CD4-positive, CD25-positive, alpha-beta regulatory T cell (primary cell): ENCODE measurements around the gene MVB12B. TPM values are rescaled to one million over a fixed set of nuclear protein-coding genes. Genes with fewer than 3 reads are reported as not detected.

Experiments used
- ATAC-seq, 2 donors: fragments of 150-1000 bp; cut with Tn5 transposase; one replicate each; pipeline ENCODE4 v1.10.0; 2021; ENCODE audit warnings: low read depth in 2 of 2, moderate number of reproducible peaks in 2 of 2, moderate library complexity in 1 of 2
- DNase-seq, 3 donors: peaks; one replicate each; pipeline versions ENCODE4 v3.0.0 to v3.0.0-alpha.2; 2012 to 2022; ENCODE audit warnings: mixed read lengths in 1 of 3
- H3K27ac ChIP-seq: one replicate; pipeline ENCODE4 v1.7.0; 2013; ENCODE audit warnings: mild to moderate bottlenecking, low read length; ENCODE audit not compliant: insufficient read depth, poor library complexity, severe bottlenecking
- H3K27me3 ChIP-seq: one replicate; pipeline ENCODE4 v1.7.0; 2013; ENCODE audit warnings: low read length; ENCODE audit not compliant: control insufficient read depth, insufficient read depth
- H3K36me3 ChIP-seq: one replicate; pipeline ENCODE4 v1.7.0; 2013; ENCODE audit warnings: mild to moderate bottlenecking, low read length, moderate library complexity; ENCODE audit not compliant: control insufficient read depth, insufficient read depth
- H3K4me1 ChIP-seq: 2 replicates; pipeline ENCODE4 v1.7.0; 2013; ENCODE audit warnings: mild to moderate bottlenecking, low read length; ENCODE audit not compliant: insufficient read depth, control insufficient read depth, poor library complexity, severe bottlenecking
- H3K4me3 ChIP-seq: one replicate; pipeline ENCODE4 v1.7.0; 2013; ENCODE audit warnings: low read depth, mild to moderate bottlenecking, low read length, moderate library complexity
- H3K9me3 ChIP-seq, 2 experiments: 1 replicate in 1 of 2; 2 replicates in 1 of 2; pipeline ENCODE4 v1.7.0; 2013; ENCODE audit warnings: low read length in 2 of 2, mild to moderate bottlenecking in 1 of 2, moderate library complexity in 1 of 2; ENCODE audit not compliant: control insufficient read depth in 2 of 2
- H3K27ac Mint-ChIP-seq, 3 donors: one replicate each; pipeline ENCODE4 v1.8.0; 2020 to 2022; ENCODE audit warnings: mild to moderate bottlenecking in 3 of 3, mixed read lengths in 3 of 3, moderate library complexity in 2 of 3
- H3K27me3 Mint-ChIP-seq: one replicate; pipeline ENCODE4 v1.8.0; 2022; ENCODE audit warnings: mild to moderate bottlenecking, mixed read lengths
- H3K36me3 Mint-ChIP-seq: one replicate; pipeline ENCODE4 v1.8.0; 2020; ENCODE audit warnings: mixed read lengths
- H3K4me1 Mint-ChIP-seq, 4 donors: one replicate each; pipeline ENCODE4 v1.8.0; 2020 to 2022; ENCODE audit warnings: mixed read lengths in 4 of 4, mild to moderate bottlenecking in 1 of 4
- H3K4me3 Mint-ChIP-seq, 4 donors: one replicate each; pipeline ENCODE4 v1.8.0; 2020 to 2022; ENCODE audit warnings: mild to moderate bottlenecking in 4 of 4, mixed read lengths in 4 of 4, moderate library complexity in 3 of 4
- H3K9me3 Mint-ChIP-seq, 7 donors: one replicate each; pipeline ENCODE4 v1.8.0; 2020 to 2022; ENCODE audit warnings: mixed read lengths in 7 of 7, mild to moderate bottlenecking in 3 of 7, moderate library complexity in 2 of 7
- polyA plus RNA-seq, 4 donors: library from polyadenylated mRNA; unstranded; fragments of 300-500 nt; fragmentation: Illumina TruSeq; gene quantifications; one replicate each; pipeline ENCODE4 v1.2.3, GENCODE V29; 2021
- total RNA-seq: library from RNA; stranded (reverse); gene quantifications from one replicate; pipeline ENCODE4 v1.2.3, GENCODE V29; 2022

The MVB12B gene
- total and polyA plus RNA-seq, 5 donors from 2014 or later: 0.60 to 5.1 (median 1.4) TPM

- no peak overlapping the region for H3K27ac ChIP-seq
- Mint-ChIP-seq H3K36me3 (peaks cover 10% of the 10 kb centered on the region), H3K9me3 (no peaks in the 10 kb centered on the region), H3K4me1 (peaks cover 0 to 27% (median 7%) of the 10 kb centered on the region in 4 donors), H3K27ac (peak overlapping the region in 2 of 3 donors; percentile 79 to 84), H3K4me3 (no peak overlapping the region), H3K27me3 (no peaks in the 10 kb centered on the region)
- no peaks in the 10 kb centered on the region for H3K9me3 ChIP-seq
- no peaks in the 10 kb centered on the region for H3K27me3 ChIP-seq
- H3K36me3 ChIP-seq: no peaks in the 10 kb centered on the region
- H3K4me3 ChIP-seq: no peak overlapping the region
- DNase-seq (no peak), ATAC-seq (no peak)
- no peaks in the 10 kb centered on the region for H3K4me1 ChIP-seq
Observed at GRCh38 chr9:126483468-126484073, 156.9 kb downstream of the MVB12B start.

- H3K27me3 Mint-ChIP-seq: no peaks in the 10 kb centered on the region
- peak overlapping the region in 1 of 3 donors; percentile 17 for H3K27ac Mint-ChIP-seq
- H3K4me3 ChIP-seq: no peak overlapping the region
- H3K4me1 ChIP-seq: no peaks in the 10 kb centered on the region
- DNase-seq: no peak
- H3K36me3 ChIP-seq: no peaks in the 10 kb centered on the region
- peaks cover 0 to 28% (median 5%) of the 10 kb centered on the region in 4 donors for H3K4me1 Mint-ChIP-seq
- no peaks in the 10 kb centered on the region for H3K27me3 ChIP-seq
- H3K9me3 Mint-ChIP-seq: no peaks in the 10 kb centered on the region
- H3K27ac ChIP-seq: no peak overlapping the region
- no peak overlapping the region for H3K4me3 Mint-ChIP-seq
- ATAC-seq: no peak
- H3K9me3 ChIP-seq: no peaks in the 10 kb centered on the region
- peaks cover 6% of the 10 kb centered on the region for H3K36me3 Mint-ChIP-seq
Observed at GRCh38 chr9:126485662-126486061, 159.0 kb downstream of the MVB12B start.

- no peaks in the 10 kb centered on the region for H3K9me3 Mint-ChIP-seq
- no peak overlapping the region for H3K4me3 Mint-ChIP-seq
- ATAC-seq: no peak
- H3K36me3 ChIP-seq: no peaks in the 10 kb centered on the region
- no peak overlapping the region for H3K4me3 ChIP-seq
- H3K27me3 Mint-ChIP-seq: peaks cover 4% of the 10 kb centered on the region
- no peak for DNase-seq
- H3K36me3 Mint-ChIP-seq: no peaks in the 10 kb centered on the region
- no peak overlapping the region for H3K27ac ChIP-seq
- no peaks in the 10 kb centered on the region for H3K9me3 ChIP-seq
- peaks cover 3 to 28% (median 8%) of the 10 kb centered on the region in 4 donors for H3K4me1 Mint-ChIP-seq
- peaks cover 4% of the 10 kb centered on the region for H3K4me1 ChIP-seq
- H3K27ac Mint-ChIP-seq: peak overlapping the region in 2 of 3 donors; percentile 17 to 20
- no peaks in the 10 kb centered on the region for H3K27me3 ChIP-seq
Observed at GRCh38 chr9:126486276-126486675, 159.6 kb downstream of the MVB12B start.

GRCh38 chr9:126487856-126488255 lies 161.2 kb downstream of the MVB12B start:
- H3K27ac ChIP-seq: no peak overlapping the region
- no peaks in the 10 kb centered on the region for H3K27me3 ChIP-seq
- Mint-ChIP-seq H3K4me3 (no peak overlapping the region), H3K27me3 (peaks cover 6% of the 10 kb centered on the region), H3K9me3 (no peaks in the 10 kb centered on the region), H3K4me1 (peaks cover 5 to 25% (median 11%) of the 10 kb centered on the region in 4 donors), H3K36me3 (no peaks in the 10 kb centered on the region), H3K27ac (no peak overlapping the region)
- DNase-seq (no peak), ATAC-seq (no peak)
- H3K4me1 ChIP-seq: peaks cover 6% of the 10 kb centered on the region
- H3K36me3 ChIP-seq: no peaks in the 10 kb centered on the region
- no peaks in the 10 kb centered on the region for H3K9me3 ChIP-seq
- no peak overlapping the region for H3K4me3 ChIP-seq

- H3K36me3 Mint-ChIP-seq: no peaks in the 10 kb centered on the region
- H3K27ac Mint-ChIP-seq: no peak overlapping the region
- H3K4me1 Mint-ChIP-seq: peaks cover 5 to 23% (median 11%) of the 10 kb centered on the region in 4 donors
- Histone ChIP-seq H3K9me3 (no peaks in the 10 kb centered on the region), H3K36me3 (no peaks in the 10 kb centered on the region), H3K4me3 (no peak overlapping the region), H3K27ac (no peak overlapping the region), H3K4me1 (peaks cover 6% of the 10 kb centered on the region), H3K27me3 (no peaks in the 10 kb centered on the region)
- ATAC-seq (no peak), DNase-seq (no peak)
- H3K4me3 Mint-ChIP-seq: no peak overlapping the region
- H3K27me3 Mint-ChIP-seq: peaks cover 6% of the 10 kb centered on the region
- no peaks in the 10 kb centered on the region for H3K9me3 Mint-ChIP-seq
Observed at GRCh38 chr9:126488310-126488709, 161.7 kb downstream of the MVB12B start.

- peaks cover 6% of the 10 kb centered on the region for H3K4me1 ChIP-seq
- DNase-seq (no peak), ATAC-seq (no peak)
- H3K27ac ChIP-seq: no peak overlapping the region
- Mint-ChIP-seq H3K27ac (no peak overlapping the region), H3K9me3 (no peaks in the 10 kb centered on the region), H3K4me1 (peaks cover 3 to 16% (median 9%) of the 10 kb centered on the region in 4 donors), H3K4me3 (no peak overlapping the region), H3K36me3 (no peaks in the 10 kb centered on the region), H3K27me3 (peaks cover 6% of the 10 kb centered on the region)
- no peaks in the 10 kb centered on the region for H3K36me3 ChIP-seq
- H3K9me3 ChIP-seq: no peaks in the 10 kb centered on the region
- H3K27me3 ChIP-seq: no peaks in the 10 kb centered on the region
- H3K4me3 ChIP-seq: no peak overlapping the region
Observed at GRCh38 chr9:126488881-126489404, 162.3 kb downstream of the MVB12B start.

- H3K27ac ChIP-seq: no peak overlapping the region
- H3K4me3 ChIP-seq: no peak overlapping the region
- Mint-ChIP-seq H3K27ac (no peak overlapping the region), H3K27me3 (peaks cover 6% of the 10 kb centered on the region), H3K4me3 (no peak overlapping the region), H3K36me3 (no peaks in the 10 kb centered on the region), H3K4me1 (peaks cover 3 to 14% (median 7%) of the 10 kb centered on the region in 4 donors), H3K9me3 (no peaks in the 10 kb centered on the region)
- no peaks in the 10 kb centered on the region for H3K27me3 ChIP-seq
- peaks cover 6% of the 10 kb centered on the region for H3K4me1 ChIP-seq
- no peak for DNase-seq
- H3K36me3 ChIP-seq: no peaks in the 10 kb centered on the region
- ATAC-seq: no peak
- no peaks in the 10 kb centered on the region for H3K9me3 ChIP-seq
Observed at GRCh38 chr9:126489581-126490213, 163.1 kb downstream of the MVB12B start.
